Measurements from ENCODE around the gene LRP1.

The LRP1 gene

DNA sequence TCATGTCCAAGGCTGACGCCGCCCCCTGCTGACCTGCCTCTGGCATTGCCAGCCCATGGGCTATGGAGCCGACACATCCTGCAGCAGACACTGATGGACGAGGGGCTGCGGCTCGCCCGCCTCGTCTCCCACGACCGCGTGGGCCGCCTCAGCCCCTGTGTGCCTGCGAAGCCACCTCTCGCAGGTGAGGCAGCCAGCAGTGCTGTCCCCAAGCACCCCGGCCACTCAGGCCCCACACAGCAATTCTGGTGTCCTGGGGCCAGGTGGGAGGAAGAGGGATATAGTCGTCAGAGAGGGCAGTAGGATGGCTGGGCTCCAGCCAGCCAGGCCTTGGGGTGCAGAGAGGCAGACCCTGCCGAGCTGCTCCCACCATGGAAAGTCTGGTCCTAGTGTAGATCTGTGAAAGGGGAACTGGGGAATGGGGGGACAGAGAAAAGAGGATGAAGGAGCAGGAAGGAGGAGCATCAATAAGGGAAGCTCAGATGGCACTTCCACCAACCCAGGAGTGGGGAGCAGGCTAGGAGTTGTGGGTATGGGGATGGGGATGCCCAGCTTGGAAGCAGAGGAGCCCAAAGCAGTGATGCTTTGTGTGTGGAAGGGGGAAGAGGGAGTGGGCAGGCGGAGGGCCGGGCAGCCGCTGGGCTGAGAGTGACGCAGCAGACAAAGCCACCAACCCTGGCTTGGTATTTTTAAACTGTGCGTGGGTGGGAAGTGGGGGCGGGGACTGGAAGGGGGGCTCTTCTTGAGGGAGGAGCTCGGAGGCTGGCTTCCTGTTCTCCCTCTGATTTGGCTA is 34.7 kb upstream of the LRP1 start:
- ATAC-seq = no peak
- TF ChIP-seq TCF4 (CRISPR knock-in tag; IDR thresholded peaks at IDR 0.05; ENCODE audit: borderline replicate concordance) (no peak), ZNF8 (CRISPR knock-in tag; IDR thresholded peaks at IDR 0.05) (no peak), ARNTL (CRISPR knock-in tag; IDR thresholded peaks at IDR 0.05; ENCODE audit: borderline replicate concordance, low read depth) (no peak), ZNF70 (CRISPR knock-in tag; IDR thresholded peaks at IDR 0.05) (no peak), PPARA (CRISPR knock-in tag; IDR thresholded peaks at IDR 0.05; ENCODE audit: borderline replicate concordance) (no peak), BACH2 (CRISPR knock-in tag; IDR thresholded peaks at IDR 0.05; ENCODE audit: borderline replicate concordance) (no peak), TOX (CRISPR knock-in tag; IDR thresholded peaks at IDR 0.05; ENCODE audit: borderline replicate concordance) (no peak), ISL1 (CRISPR knock-in tag; IDR thresholded peaks at IDR 0.05) (no peak), CSDC2 (CRISPR knock-in tag; IDR thresholded peaks at IDR 0.05) (no peak), ZC3H10 (CRISPR knock-in tag; IDR thresholded peaks at IDR 0.05) (no peak), RARB (CRISPR knock-in tag; IDR thresholded peaks at IDR 0.05) (no peak), ZFP3 (CRISPR knock-in tag; IDR thresholded peaks at IDR 0.05) (no peak), ESRRG (CRISPR knock-in tag; IDR thresholded peaks at IDR 0.05) (no peak), GLIS3 (CRISPR knock-in tag; IDR thresholded peaks at IDR 0.05) (no peak), OSR1 (CRISPR knock-in tag; IDR thresholded peaks at IDR 0.05) (no peak)
- TF ChIP-seq, protein P1, sequence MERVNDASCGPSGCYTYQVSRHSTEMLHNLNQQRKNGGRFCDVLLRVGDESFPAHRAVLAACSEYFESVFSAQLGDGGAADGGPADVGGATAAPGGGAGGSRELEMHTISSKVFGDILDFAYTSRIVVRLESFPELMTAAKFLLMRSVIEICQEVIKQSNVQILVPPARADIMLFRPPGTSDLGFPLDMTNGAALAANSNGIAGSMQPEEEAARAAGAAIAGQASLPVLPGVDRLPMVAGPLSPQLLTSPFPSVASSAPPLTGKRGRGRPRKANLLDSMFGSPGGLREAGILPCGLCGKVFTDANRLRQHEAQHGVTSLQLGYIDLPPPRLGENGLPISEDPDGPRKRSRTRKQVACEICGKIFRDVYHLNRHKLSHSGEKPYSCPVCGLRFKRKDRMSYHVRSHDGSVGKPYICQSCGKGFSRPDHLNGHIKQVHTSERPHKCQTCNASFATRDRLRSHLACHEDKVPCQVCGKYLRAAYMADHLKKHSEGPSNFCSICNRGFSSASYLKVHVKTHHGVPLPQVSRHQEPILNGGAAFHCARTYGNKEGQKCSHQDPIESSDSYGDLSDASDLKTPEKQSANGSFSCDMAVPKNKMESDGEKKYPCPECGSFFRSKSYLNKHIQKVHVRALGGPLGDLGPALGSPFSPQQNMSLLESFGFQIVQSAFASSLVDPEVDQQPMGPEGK (CRISPR knock-in tag; IDR thresholded peaks at IDR 0.05; ENCODE audit: borderline replicate concordance) = no peak
- TF ChIP-seq, protein P2, sequence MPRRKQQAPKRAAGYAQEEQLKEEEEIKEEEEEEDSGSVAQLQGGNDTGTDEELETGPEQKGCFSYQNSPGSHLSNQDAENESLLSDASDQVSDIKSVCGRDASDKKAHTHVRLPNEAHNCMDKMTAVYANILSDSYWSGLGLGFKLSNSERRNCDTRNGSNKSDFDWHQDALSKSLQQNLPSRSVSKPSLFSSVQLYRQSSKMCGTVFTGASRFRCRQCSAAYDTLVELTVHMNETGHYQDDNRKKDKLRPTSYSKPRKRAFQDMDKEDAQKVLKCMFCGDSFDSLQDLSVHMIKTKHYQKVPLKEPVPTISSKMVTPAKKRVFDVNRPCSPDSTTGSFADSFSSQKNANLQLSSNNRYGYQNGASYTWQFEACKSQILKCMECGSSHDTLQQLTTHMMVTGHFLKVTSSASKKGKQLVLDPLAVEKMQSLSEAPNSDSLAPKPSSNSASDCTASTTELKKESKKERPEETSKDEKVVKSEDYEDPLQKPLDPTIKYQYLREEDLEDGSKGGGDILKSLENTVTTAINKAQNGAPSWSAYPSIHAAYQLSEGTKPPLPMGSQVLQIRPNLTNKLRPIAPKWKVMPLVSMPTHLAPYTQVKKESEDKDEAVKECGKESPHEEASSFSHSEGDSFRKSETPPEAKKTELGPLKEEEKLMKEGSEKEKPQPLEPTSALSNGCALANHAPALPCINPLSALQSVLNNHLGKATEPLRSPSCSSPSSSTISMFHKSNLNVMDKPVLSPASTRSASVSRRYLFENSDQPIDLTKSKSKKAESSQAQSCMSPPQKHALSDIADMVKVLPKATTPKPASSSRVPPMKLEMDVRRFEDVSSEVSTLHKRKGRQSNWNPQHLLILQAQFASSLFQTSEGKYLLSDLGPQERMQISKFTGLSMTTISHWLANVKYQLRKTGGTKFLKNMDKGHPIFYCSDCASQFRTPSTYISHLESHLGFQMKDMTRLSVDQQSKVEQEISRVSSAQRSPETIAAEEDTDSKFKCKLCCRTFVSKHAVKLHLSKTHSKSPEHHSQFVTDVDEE (CRISPR knock-in tag; IDR thresholded peaks at IDR 0.05) = no peak
- TF ChIP-seq, protein P3, sequence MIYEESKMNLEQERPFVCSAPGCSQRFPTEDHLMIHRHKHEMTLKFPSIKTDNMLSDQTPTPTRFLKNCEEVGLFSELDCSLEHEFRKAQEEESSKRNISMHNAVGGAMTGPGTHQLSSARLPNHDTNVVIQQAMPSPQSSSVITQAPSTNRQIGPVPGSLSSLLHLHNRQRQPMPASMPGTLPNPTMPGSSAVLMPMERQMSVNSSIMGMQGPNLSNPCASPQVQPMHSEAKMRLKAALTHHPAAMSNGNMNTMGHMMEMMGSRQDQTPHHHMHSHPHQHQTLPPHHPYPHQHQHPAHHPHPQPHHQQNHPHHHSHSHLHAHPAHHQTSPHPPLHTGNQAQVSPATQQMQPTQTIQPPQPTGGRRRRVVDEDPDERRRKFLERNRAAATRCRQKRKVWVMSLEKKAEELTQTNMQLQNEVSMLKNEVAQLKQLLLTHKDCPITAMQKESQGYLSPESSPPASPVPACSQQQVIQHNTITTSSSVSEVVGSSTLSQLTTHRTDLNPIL (CRISPR knock-in tag; IDR thresholded peaks at IDR 0.05; ENCODE audit: low read depth) = no peak
- TF ChIP-seq, protein P4, sequence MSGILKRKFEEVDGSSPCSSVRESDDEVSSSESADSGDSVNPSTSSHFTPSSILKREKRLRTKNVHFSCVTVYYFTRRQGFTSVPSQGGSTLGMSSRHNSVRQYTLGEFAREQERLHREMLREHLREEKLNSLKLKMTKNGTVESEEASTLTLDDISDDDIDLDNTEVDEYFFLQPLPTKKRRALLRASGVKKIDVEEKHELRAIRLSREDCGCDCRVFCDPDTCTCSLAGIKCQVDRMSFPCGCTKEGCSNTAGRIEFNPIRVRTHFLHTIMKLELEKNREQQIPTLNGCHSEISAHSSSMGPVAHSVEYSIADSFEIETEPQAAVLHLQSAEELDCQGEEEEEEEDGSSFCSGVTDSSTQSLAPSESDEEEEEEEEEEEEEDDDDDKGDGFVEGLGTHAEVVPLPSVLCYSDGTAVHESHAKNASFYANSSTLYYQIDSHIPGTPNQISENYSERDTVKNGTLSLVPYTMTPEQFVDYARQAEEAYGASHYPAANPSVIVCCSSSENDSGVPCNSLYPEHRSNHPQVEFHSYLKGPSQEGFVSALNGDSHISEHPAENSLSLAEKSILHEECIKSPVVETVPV (CRISPR knock-in tag; IDR thresholded peaks at IDR 0.05) = no peak
- TF ChIP-seq, protein P5, sequence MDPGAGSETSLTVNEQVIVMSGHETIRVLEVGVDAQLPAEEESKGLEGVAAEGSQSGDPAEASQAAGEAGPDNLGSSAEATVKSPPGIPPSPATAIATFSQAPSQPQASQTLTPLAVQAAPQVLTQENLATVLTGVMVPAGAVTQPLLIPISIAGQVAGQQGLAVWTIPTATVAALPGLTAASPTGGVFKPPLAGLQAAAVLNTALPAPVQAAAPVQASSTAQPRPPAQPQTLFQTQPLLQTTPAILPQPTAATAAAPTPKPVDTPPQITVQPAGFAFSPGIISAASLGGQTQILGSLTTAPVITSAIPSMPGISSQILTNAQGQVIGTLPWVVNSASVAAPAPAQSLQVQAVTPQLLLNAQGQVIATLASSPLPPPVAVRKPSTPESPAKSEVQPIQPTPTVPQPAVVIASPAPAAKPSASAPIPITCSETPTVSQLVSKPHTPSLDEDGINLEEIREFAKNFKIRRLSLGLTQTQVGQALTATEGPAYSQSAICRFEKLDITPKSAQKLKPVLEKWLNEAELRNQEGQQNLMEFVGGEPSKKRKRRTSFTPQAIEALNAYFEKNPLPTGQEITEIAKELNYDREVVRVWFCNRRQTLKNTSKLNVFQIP (CRISPR knock-in tag; IDR thresholded peaks at IDR 0.05; ENCODE audit: borderline replicate concordance, low read depth) = no peak

DNA sequence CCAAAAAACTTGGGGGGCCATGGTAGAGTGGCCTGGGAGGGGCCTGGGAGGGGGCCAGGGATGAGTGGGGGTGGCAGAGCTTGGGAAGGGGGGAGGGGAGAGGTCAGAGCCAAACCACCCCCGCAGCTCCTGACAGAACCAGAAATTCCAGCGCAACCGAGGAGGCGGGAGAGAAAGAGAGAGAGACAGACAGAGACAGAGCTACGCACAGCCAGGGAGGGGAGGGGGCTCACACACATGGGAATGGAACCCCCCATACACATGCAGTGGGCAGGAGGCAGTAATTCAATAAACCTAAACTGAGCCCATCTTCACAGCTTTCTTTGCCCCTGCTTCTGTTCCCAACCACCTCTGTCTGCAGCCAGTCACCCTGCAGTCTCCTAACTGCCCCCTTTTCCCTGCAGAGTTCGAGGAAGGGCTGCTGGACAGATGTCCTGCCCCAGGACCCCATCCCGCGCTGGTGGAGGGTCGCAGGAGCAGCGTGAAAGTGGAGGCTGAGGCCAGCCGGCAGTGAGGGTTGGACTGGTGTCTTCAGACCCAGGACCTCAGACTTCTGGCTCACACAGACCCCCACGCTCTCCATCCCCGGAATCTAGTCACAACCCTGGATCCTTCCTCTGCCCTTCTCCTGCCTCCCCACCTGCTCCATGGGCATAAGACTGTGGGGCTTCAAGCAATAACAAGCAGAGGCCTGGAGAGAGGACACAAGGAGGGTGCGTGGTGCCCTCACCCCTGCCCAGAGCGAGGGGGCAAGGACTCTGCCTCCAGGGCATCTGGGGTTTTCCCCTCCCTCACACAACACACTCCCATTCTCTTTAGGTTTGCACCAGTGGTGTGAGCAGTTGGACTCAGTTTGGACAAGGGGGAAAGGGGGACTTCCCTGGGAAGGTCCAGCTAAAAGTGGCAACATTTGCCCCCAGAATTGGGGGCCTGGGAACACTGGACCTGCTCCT is 33.8 kb upstream of the LRP1 start:
- ATAC-seq = no peak
- no peak for TF ChIP-seq PPARA (CRISPR knock-in tag; IDR thresholded peaks at IDR 0.05; ENCODE audit: borderline replicate concordance)
- TF ChIP-seq OSR1 (CRISPR knock-in tag; IDR thresholded peaks at IDR 0.05) = no peak
- TF ChIP-seq, protein P4 (CRISPR knock-in tag; IDR thresholded peaks at IDR 0.05) = no peak
- no peak for TF ChIP-seq TCF4 (CRISPR knock-in tag; IDR thresholded peaks at IDR 0.05; ENCODE audit: borderline replicate concordance)
- TF ChIP-seq, protein P2 (CRISPR knock-in tag; IDR thresholded peaks at IDR 0.05) = no peak
- no peak for TF ChIP-seq BACH2 (CRISPR knock-in tag; IDR thresholded peaks at IDR 0.05; ENCODE audit: borderline replicate concordance)
- TF ChIP-seq ZNF70 (CRISPR knock-in tag; IDR thresholded peaks at IDR 0.05) = no peak
- no peak for TF ChIP-seq ZNF8 (CRISPR knock-in tag; IDR thresholded peaks at IDR 0.05)
- TF ChIP-seq CSDC2 (CRISPR knock-in tag; IDR thresholded peaks at IDR 0.05) = no peak
- TF ChIP-seq ZFP30 (CRISPR knock-in tag; IDR thresholded peaks at IDR 0.05) = no peak
